22Rv1 (cell line): ENCODE measurements around the gene ATP5F1A.

ENCODE experiments used
- H3K27ac ChIP-seq: fragments of 450-650 bp; 2 replicates; pipeline ENCODE4 v1.5.1; 2017
- ZFX ChIP-seq: fragments of 450-650 bp; IDR thresholded peaks from 2 replicates; pipeline ENCODE4 v1.6.1; 2017; ENCODE audit warnings: antibody characterized with exemption, borderline replicate concordance
- TF ChIP-seq, protein P1 (sequence below): fragments of 450-650 bp; IDR thresholded peaks from 2 replicates; pipeline ENCODE4 v1.5.1; 2017; ENCODE audit warnings: mild to moderate bottlenecking

Gene ATP5F1A

DNA sequence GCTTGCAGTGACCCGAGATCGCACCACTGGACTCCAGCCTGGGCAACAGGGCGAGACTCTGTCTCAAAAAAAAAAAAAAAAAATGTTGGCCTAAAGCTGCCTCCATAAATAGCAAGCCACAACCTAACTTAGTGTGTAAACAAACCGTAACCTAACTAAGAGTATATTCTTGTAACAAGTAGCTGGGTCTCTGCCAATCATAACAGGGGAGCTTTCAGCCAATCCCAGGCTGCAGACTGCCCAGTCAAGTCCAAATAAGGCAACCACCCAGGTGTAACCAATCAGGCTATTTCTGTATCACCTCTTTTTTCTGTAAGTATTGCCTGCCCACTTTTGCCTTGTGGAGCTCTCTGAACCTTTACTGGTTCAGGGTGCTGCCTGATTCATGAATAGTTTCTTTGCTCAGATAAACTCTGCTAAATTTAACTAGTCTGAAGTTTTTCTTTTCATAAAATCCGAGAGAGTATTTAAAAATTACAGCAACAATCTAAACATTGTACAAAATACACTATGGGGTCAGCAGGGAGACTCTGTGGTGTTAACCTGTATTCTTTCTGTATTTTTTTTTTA, 30.6 kb downstream of the ATP5F1A start:
- peak overlapping the region; percentile 63 for H3K27ac ChIP-seq

GRCh38 chr18:46062781-46063180, 35.3 kb downstream of the ATP5F1A start:
- no peak overlapping the region for H3K27ac ChIP-seq
- TF ChIP-seq ZFX = no peak
- TF ChIP-seq, protein P1, sequence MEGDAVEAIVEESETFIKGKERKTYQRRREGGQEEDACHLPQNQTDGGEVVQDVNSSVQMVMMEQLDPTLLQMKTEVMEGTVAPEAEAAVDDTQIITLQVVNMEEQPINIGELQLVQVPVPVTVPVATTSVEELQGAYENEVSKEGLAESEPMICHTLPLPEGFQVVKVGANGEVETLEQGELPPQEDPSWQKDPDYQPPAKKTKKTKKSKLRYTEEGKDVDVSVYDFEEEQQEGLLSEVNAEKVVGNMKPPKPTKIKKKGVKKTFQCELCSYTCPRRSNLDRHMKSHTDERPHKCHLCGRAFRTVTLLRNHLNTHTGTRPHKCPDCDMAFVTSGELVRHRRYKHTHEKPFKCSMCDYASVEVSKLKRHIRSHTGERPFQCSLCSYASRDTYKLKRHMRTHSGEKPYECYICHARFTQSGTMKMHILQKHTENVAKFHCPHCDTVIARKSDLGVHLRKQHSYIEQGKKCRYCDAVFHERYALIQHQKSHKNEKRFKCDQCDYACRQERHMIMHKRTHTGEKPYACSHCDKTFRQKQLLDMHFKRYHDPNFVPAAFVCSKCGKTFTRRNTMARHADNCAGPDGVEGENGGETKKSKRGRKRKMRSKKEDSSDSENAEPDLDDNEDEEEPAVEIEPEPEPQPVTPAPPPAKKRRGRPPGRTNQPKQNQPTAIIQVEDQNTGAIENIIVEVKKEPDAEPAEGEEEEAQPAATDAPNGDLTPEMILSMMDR = no peak

More for the DNA sequence above, 30.6 kb downstream of the ATP5F1A start:
- TF ChIP-seq ZFX = no peak
- TF ChIP-seq, protein P1 = no peak

- TF ChIP-seq, protein P1 = no peak
- TF ChIP-seq ZFX = no peak
- H3K27ac ChIP-seq = no peak overlapping the region
Measured at GRCh38 chr18:46061796-46062195, 36.3 kb downstream of the ATP5F1A start.

- TF ChIP-seq, protein P1 = no peak
- TF ChIP-seq ZFX = no peak
- no peak overlapping the region for H3K27ac ChIP-seq
Measured at GRCh38 chr18:46061387-46061786, 36.7 kb downstream of the ATP5F1A start.

DNA sequence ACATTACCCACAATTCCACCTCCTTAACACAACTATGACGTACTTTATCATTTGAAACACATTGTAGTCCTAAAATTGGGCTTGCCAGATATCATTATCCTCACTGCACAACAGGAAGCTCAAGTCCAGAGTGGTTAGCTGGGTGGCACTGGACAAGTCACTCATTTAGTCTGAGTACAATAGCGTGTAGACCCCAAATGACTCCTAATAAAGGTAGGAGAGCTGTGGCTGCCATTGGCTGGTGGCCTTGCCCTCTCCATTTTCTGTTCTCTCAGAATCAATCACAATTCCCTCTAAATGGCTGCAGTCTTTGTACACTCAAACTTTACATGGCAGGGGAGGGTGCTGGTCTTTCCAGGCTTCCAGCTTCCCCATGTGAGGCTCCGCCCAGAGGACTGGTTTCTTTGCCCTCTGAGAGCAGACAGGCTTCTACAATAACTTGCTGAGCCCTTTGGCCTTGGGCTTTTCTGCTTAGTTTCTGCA, 37.7 kb downstream of the ATP5F1A start:
- no peak for TF ChIP-seq ZFX
- TF ChIP-seq, protein P1 = no peak

GRCh38 chr18:46055838-46056230, 42.3 kb downstream of the ATP5F1A start:
- TF ChIP-seq ZFX = no peak
- TF ChIP-seq, protein P1 = no peak
- H3K27ac ChIP-seq = no peak overlapping the region

More for the DNA sequence above, 37.7 kb downstream of the ATP5F1A start:
- H3K27ac ChIP-seq = no peak overlapping the region

GRCh38 chr18:46054956-46055837, 42.9 kb downstream of the ATP5F1A start:
- no peak for TF ChIP-seq ZFX
- no peak overlapping the region for H3K27ac ChIP-seq
